ENCODE data around the gene TOB1.

TOB1 gene

DNA sequence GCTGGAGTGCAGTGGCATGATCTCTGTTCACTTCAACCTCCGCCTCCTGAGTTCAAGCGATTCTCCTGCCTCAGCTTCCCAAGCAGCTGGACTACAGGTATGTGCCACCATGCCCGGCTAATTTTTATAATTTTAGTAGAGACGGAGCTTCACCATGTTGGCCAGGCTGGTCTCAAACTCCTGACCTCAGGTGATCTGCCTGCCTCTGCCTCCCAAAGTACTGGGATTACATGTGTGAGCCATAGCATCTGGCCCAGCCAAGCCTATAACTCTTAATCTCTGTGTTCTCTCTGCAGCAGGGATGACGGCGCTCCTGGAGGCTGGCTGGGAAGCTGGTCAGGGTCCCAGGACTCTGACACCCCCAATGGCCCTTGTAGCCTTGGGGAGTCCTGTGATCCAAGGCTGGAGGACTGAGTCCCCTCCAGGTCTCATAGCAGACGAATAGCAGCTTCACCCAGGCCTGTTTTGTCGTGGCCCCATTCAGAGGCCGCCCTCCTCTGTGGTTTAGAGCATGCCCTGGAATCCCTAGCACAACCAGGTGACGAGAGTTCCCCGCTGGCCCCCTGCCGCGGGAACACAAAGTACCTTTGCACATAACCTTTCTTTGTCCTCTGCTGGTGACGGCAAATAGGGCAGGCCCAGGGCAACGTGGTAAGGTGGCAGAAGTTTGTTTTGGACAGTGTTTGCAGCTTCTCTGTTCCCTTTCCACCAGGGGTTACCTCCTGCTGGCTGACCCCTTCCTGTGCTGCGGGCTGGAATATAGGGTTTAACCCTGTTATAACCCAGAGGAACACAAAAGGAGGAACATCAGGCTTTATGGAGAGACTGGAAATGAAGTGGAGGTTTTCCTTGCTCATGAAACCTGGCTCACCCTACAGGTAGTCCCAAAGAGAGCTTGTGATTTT is 43.0 kb upstream of the TOB1 start:
- in situ Hi-C loops (cut with HindIII; ENCODE audit: low sequenced_read_pairs) = no loop called here
- DNase-seq (ENCODE audit: low read depth) = no peak
- no peak overlapping the region for H3K4me3 ChIP-seq (ENCODE audit: low read depth, low read length)
- TF ChIP-seq CTCF (IDR thresholded peaks at IDR 0.05; ENCODE audit: low read depth, low read length, missing control alignments) = no peak

GRCh38 chr17:50908140-50908859 is 42.1 kb upstream of the TOB1 start:
- no peak for TF ChIP-seq CTCF (IDR thresholded peaks at IDR 0.05; ENCODE audit: low read depth, low read length, missing control alignments)
- DNase-seq (ENCODE audit: low read depth) = no peak
- in situ Hi-C loops (cut with HindIII; ENCODE audit: low sequenced_read_pairs) = no loop called here
- H3K4me3 ChIP-seq (ENCODE audit: low read depth, low read length) = no peak overlapping the region

- H3K4me3 ChIP-seq (ENCODE audit: low read depth, low read length) = no peak overlapping the region
- no peak for TF ChIP-seq CTCF (IDR thresholded peaks at IDR 0.05; ENCODE audit: low read depth, low read length, missing control alignments)
- in situ Hi-C loops (cut with HindIII; ENCODE audit: low sequenced_read_pairs) = no loop called here
- no peak for DNase-seq (ENCODE audit: low read depth)
Observed at GRCh38 chr17:50906443-50906842, 40.3 kb upstream of the TOB1 start.

GRCh38 chr17:50905460-50905803 is 39.3 kb upstream of the TOB1 start:
- TF ChIP-seq CTCF (IDR thresholded peaks at IDR 0.05; ENCODE audit: low read depth, low read length, missing control alignments) = no peak
- no peak overlapping the region for H3K4me3 ChIP-seq (ENCODE audit: low read depth, low read length)
- in situ Hi-C loops (cut with HindIII; ENCODE audit: low sequenced_read_pairs) = no loop called here
- DNase-seq (ENCODE audit: low read depth) = no peak

GRCh38 chr17:50904518-50905459 is 38.6 kb upstream of the TOB1 start:
- peak; percentile 24 for DNase-seq (ENCODE audit: low read depth)
- TF ChIP-seq CTCF (IDR thresholded peaks at IDR 0.05; ENCODE audit: low read depth, low read length, missing control alignments) = no peak
- in situ Hi-C loops (cut with HindIII; ENCODE audit: low sequenced_read_pairs) = no loop called here
- H3K4me3 ChIP-seq (ENCODE audit: low read depth, low read length) = no peak overlapping the region

All from astrocyte of the cerebellum (primary cell).